ENCODE data around the gene RILPL2. TPM values are rescaled to one million over a fixed set of nuclear protein-coding genes. Genes with fewer than 3 reads are reported as not detected.
"Not testable (repeated sequence)": the region's sequence is repeated elsewhere in the genome, so short reads cannot be mapped to it uniquely, and the experiment has no call there.

RILPL2 gene
- total and polyA plus RNA-seq, 4 donors: 7.7 to 40.7 (median 12.9) TPM

GRCh38 chr12:123468786-123469185 is 32.3 kb upstream of the RILPL2 start:
- no peak for TF ChIP-seq CTCF (IDR thresholded peaks at IDR 0.05; ENCODE audit: control extremely low read depth, extremely low read depth)
- H3K27ac ChIP-seq (ENCODE audit: low read depth in 1 of 2, low read length in 1 of 2): no peak overlapping the region
- no peaks in the 10 kb centered on the region for H3K27me3 ChIP-seq (ENCODE audit: control insufficient read depth in 3 of 3, insufficient read depth in 3 of 3, low read length in 2 of 3)

GRCh38 chr12:123465084-123465483 is 28.6 kb upstream of the RILPL2 start:
- 70 to 82% methylated on average over 4 of the region's 4 CpGs for WGBS, 2 donors
- no peak for TF ChIP-seq CTCF (IDR thresholded peaks at IDR 0.05; ENCODE audit: control extremely low read depth, extremely low read depth)

More at GRCh38 chr12:123468786-123469185, 32.3 kb upstream of the RILPL2 start:
- WGBS, 2 donors: 25 to 52% methylated on average over 1 of the region's 1 CpG
- peaks cover 9 to 35% (median 18%) of the 10 kb centered on the region in 4 donors for H3K36me3 ChIP-seq (ENCODE audit: control insufficient read depth in 4 of 4, insufficient read depth in 4 of 4, low read length in 4 of 4)
- no peak overlapping the region for H3K9ac ChIP-seq (ENCODE audit: insufficient read depth in 1 of 2, low read length in 2 of 2)
- no peak overlapping the region for H3K4me3 ChIP-seq
- H3K4me1 ChIP-seq (ENCODE audit: control insufficient read depth in 5 of 5, insufficient read depth in 5 of 5, low read length in 5 of 5): peaks cover 0 to 2% (median 0%) of the 10 kb centered on the region in 5 donors
- H3K9me3 ChIP-seq (ENCODE audit: control insufficient read depth in 4 of 4, insufficient read depth in 3 of 4, low read length in 3 of 4): no peaks in the 10 kb centered on the region
- no peak for DNase-seq
- ATAC-seq (ENCODE audit: insufficient read depth, low FRiP score): no peak

GRCh38 chr12:123463174-123463573 is 26.7 kb upstream of the RILPL2 start:
- H3K27me3 ChIP-seq (ENCODE audit: control insufficient read depth in 3 of 3, insufficient read depth in 3 of 3, low read length in 2 of 3); H3K9ac ChIP-seq (ENCODE audit: insufficient read depth in 1 of 2, low read length in 2 of 2); ATAC-seq (ENCODE audit: insufficient read depth, low FRiP score); H3K4me1 ChIP-seq (ENCODE audit: control insufficient read depth in 5 of 5, insufficient read depth in 5 of 5, low read length in 5 of 5); DNase-seq; H3K27ac ChIP-seq (ENCODE audit: low read depth in 1 of 2, low read length in 1 of 2); H3K9me3 ChIP-seq (ENCODE audit: control insufficient read depth in 4 of 4, insufficient read depth in 3 of 4, low read length in 3 of 4); H3K4me3 ChIP-seq: not testable (repeated sequence)
- WGBS, 2 donors: 97% methylated on average over 11 of the region's 11 CpGs
- H3K36me3 ChIP-seq (ENCODE audit: control insufficient read depth in 4 of 4, insufficient read depth in 4 of 4, low read length in 4 of 4): peaks cover 0 to 18% (median 6%) of the 10 kb centered on the region in 4 donors

More at GRCh38 chr12:123465084-123465483, 28.6 kb upstream of the RILPL2 start:
- H3K9me3 ChIP-seq (ENCODE audit: control insufficient read depth in 4 of 4, insufficient read depth in 3 of 4, low read length in 3 of 4): no peaks in the 10 kb centered on the region
- ATAC-seq (ENCODE audit: insufficient read depth, low FRiP score): no peak
- no peak for DNase-seq
- H3K9ac ChIP-seq (ENCODE audit: insufficient read depth in 1 of 2, low read length in 2 of 2): no peak overlapping the region
- peaks cover 3 to 24% (median 8%) of the 10 kb centered on the region in 4 donors for H3K36me3 ChIP-seq (ENCODE audit: control insufficient read depth in 4 of 4, insufficient read depth in 4 of 4, low read length in 4 of 4)
- no peaks in the 10 kb centered on the region for H3K4me1 ChIP-seq (ENCODE audit: control insufficient read depth in 5 of 5, insufficient read depth in 5 of 5, low read length in 5 of 5)
- H3K4me3 ChIP-seq: no peak overlapping the region
- H3K27me3 ChIP-seq (ENCODE audit: control insufficient read depth in 3 of 3, insufficient read depth in 3 of 3, low read length in 2 of 3): no peaks in the 10 kb centered on the region
- no peak overlapping the region for H3K27ac ChIP-seq (ENCODE audit: low read depth in 1 of 2, low read length in 1 of 2)

GRCh38 chr12:123457980-123458779 is 21.7 kb upstream of the RILPL2 start, which contains the start of gene SNRNP35:
Gene SNRNP35 (plus strand): TSS chr12:123458139. CDS start chr12:123465541, 7,402 bp downstream.
- Histone ChIP-seq H3K4me3 (peak within 1 kb of the TSS; percentile 96), H3K36me3 (ENCODE audit: control insufficient read depth in 4 of 4, insufficient read depth in 4 of 4, low read length in 4 of 4) (peaks cover 0 to 5% (median 0%) of the 10 kb centered on the region in 4 donors), H3K9ac (ENCODE audit: insufficient read depth in 1 of 2, low read length in 2 of 2) (peak within 1 kb of the TSS; percentile 86 to 97), H3K4me1 (ENCODE audit: control insufficient read depth in 5 of 5, insufficient read depth in 5 of 5, low read length in 5 of 5) (peaks cover 0 to 2% (median 0%) of the 10 kb centered on the region in 5 donors), H3K27ac (ENCODE audit: low read depth in 1 of 2, low read length in 1 of 2) (peak within 1 kb of the TSS; percentile 84 to 100), H3K9me3 (ENCODE audit: control insufficient read depth in 4 of 4, insufficient read depth in 3 of 4, low read length in 3 of 4) (peaks cover 0 to 5% (median 0%) of the 10 kb centered on the region in 4 donors), H3K27me3 (ENCODE audit: control insufficient read depth in 3 of 3, insufficient read depth in 3 of 3, low read length in 2 of 3) (no peaks in the 10 kb centered on the region)
- peak; percentile 78 for ATAC-seq (ENCODE audit: insufficient read depth, low FRiP score)
- WGBS, 2 donors: 0 to 1% methylated on average over 47 to 48 of the region's 48 CpGs
- peak; percentile 89 to 94 (median 93) for DNase-seq
- TF ChIP-seq CTCF (IDR thresholded peaks at IDR 0.05; ENCODE audit: control extremely low read depth, extremely low read depth): no peak

Measured in lung (tissue), 12 donors.